ENCODE measurements around the gene SLC39A13.

- TF ChIP-seq CTCF (IDR thresholded peaks at IDR 0.05; ENCODE audit: insufficient read depth, low read depth, low read length) = no peak
- no peak for TF ChIP-seq EZH2 (IDR thresholded peaks at IDR 0.05; ENCODE audit: insufficient read depth, low read length)
Measured at GRCh38 chr11:47417712-47418111, 9.3 kb downstream of the SLC39A13 start.
